ENCODE results near the gene SERHL2. TPM values are rescaled to one million over a fixed set of nuclear protein-coding genes. Genes with fewer than 3 reads are reported as not detected.
"Not testable (repeated sequence)": the region's sequence is repeated elsewhere in the genome, so short reads cannot be mapped to it uniquely, and the experiment has no call there.

SERHL2 gene
- total RNA-seq, 2 donors from 2014 or later: 2.4 to 3.9 TPM

DNA sequence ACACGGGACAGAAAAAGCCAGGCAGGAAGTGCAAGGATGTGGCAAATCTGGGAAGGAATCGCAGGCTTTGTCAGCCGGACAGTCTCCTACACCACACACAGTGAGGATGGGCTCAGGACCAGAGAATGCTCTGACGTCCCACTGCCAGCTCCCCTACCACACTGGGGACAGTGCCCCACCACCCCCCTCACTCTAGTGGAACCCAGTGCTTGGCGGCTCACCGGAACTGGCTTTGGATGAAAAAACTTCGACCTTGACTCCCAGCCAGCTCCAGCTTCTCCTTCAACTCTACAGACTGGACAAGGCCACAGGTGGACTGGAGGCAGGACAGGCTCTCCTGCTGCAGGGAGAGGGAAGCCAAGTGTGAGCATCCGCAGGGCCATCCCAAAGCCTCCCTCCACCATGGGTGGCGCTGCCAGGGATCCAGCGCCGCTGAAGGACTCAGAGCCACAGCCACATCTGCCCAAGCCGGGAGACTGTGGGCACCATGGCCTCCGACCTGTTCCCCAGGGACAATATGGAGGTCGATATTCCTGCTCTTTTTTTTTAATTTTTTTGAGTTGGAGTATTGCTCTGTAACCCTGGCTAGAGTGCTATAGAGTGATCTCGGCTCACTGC, 24.0 kb downstream of the SERHL2 start:
- Histone ChIP-seq H3K27me3 (no peaks in the 10 kb centered on the region), H3K27ac (no peak overlapping the region), H3K4me1 (peaks cover 0 to 5% of the 10 kb centered on the region in 2 donors), H3K4me3 (no peak overlapping the region), H3K36me3 (peaks cover 29% of the 10 kb centered on the region), H3K9me3 (no peaks in the 10 kb centered on the region)
- TF ChIP-seq CTCF (IDR thresholded peaks at IDR 0.05): no peak
- no peak for DNase-seq (ENCODE audit: low spot score)

GRCh38 chr22:42580040-42580439, 26.3 kb downstream of the SERHL2 start:
- H3K9me3 ChIP-seq; H3K27ac ChIP-seq; H3K4me3 ChIP-seq; DNase-seq (ENCODE audit: low spot score); H3K4me1 ChIP-seq; H3K27me3 ChIP-seq: not testable (repeated sequence)
- H3K36me3 ChIP-seq: peaks cover 41% of the 10 kb centered on the region

DNA sequence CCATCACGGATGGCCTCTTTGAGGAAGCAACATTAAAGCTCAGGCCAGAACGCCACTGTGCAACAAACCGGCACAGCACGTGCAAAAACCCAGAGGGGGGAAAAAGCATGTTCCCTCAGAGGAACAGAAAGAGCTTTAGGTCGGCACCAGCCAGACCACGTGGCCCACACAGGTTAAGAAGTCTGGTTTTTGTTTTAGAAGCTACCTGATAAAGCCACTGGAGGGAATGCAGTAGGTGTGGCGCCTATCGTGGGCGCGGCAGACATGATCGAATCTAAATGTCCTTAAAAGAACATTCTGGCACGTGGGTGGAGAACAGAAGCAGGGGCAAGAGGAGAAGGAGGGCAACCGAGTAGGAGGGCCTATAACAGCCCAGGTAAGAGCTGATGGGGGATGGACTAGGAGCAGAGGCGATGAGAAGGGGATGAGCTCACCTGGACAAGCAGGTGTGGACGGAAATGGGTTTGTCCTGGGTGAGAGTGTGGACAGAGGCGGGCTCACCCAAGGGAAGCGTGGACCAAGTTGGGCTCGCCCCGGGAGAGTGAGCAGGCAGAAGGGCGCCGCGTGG, 27.5 kb downstream of the SERHL2 start:
- Histone ChIP-seq H3K36me3 (peaks cover 53% of the 10 kb centered on the region), H3K27ac (peak overlapping the region; percentile 2 to 79), H3K4me3 (peak overlapping the region; percentile 73 to 88)
- not testable (repeated sequence) for DNase-seq (ENCODE audit: low spot score); H3K4me1 ChIP-seq; H3K27me3 ChIP-seq; H3K9me3 ChIP-seq

DNA sequence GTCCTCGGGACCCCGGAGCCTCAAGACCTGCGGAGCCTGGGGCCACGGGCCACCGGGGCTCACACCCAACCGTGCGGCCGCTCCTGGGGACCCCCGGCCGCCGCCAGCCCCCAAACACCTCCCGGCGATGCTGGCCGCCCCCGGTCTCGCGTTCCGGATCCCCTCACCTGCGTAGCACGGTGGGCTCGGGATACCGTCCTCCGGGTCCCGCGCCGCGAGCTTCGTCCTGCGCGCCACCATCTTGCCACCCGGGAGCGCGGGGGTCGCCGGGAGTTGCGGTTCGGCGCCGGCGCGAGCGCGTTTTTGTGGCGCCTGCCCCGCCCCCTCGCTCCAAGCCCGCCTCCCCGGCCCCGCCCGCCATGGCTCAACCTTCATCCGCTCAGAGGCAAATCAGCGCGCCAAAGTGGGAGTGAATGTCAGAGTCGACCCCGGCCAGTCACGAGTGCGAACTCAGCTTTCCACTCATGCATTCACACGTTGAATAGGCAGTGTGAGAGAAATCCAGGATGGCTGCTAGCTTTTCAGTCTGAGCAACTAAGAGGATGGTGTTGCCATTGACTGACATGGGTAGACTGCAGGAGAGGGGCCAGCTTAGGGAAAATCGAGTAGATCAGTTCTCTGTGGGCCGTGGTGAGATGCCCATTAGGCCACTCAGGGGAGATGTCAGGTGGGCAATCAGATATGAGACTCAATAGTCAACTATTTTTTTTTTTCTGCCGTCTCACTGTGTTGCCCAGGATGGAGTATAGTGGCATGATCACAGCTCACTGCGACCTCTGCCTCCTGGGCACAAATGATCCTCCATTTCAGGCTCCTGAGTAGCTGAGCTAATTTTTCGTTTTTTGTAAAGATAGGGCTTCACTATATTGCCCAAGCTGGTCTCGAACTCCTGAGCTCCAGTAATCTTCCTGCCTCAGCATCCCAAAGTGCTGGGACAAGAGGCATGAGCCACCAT, 28.3 kb downstream of the SERHL2 start:
- Histone ChIP-seq H3K27ac (peak overlapping the region; percentile 2 to 79), H3K4me3 (peak overlapping the region; percentile 73 to 88), H3K36me3 (peaks cover 59% of the 10 kb centered on the region)

GRCh38 chr22:42582987-42583386, 29.2 kb downstream of the SERHL2 start:
- DNase-seq (ENCODE audit: low spot score): no peak
- TF ChIP-seq CTCF (IDR thresholded peaks at IDR 0.05): no peak
- Histone ChIP-seq H3K9me3 (no peaks in the 10 kb centered on the region), H3K4me1 (peaks cover 0 to 5% of the 10 kb centered on the region in 2 donors), H3K4me3 (no peak overlapping the region), H3K36me3 (peaks cover 60% of the 10 kb centered on the region), H3K27ac (no peak overlapping the region), H3K27me3 (no peaks in the 10 kb centered on the region)

More for the DNA sequence above, 28.3 kb downstream of the SERHL2 start:
- no peaks in the 10 kb centered on the region for H3K9me3 ChIP-seq
- peaks cover 0 to 5% of the 10 kb centered on the region in 2 donors for H3K4me1 ChIP-seq
- peak; percentile 77 for DNase-seq (ENCODE audit: low spot score)
- TF ChIP-seq CTCF (IDR thresholded peaks at IDR 0.05): no peak
- no peaks in the 10 kb centered on the region for H3K27me3 ChIP-seq

- no peaks in the 10 kb centered on the region for H3K9me3 ChIP-seq
- H3K27ac ChIP-seq: no peak overlapping the region
- no peak overlapping the region for H3K4me3 ChIP-seq
- peaks cover 62% of the 10 kb centered on the region for H3K36me3 ChIP-seq
- peaks cover 0 to 5% of the 10 kb centered on the region in 2 donors for H3K4me1 ChIP-seq
- H3K27me3 ChIP-seq: no peaks in the 10 kb centered on the region
- no peak for DNase-seq (ENCODE audit: low spot score)
- TF ChIP-seq CTCF (IDR thresholded peaks at IDR 0.05): no peak
Measured at GRCh38 chr22:42584364-42584940, 30.7 kb downstream of the SERHL2 start.
